B cell (primary cell): Measurements from ENCODE around the gene ASIC4. TPM values are rescaled to one million over a fixed set of nuclear protein-coding genes. Genes with fewer than 3 reads are reported as not detected.

Experiments
- ATAC-seq: fragments of 200-7000 bp; cut with Tn5 transposase; one replicate; pipeline ENCODE4 v1.10.0; 2021; ENCODE audit warnings: low read depth, mild to moderate bottlenecking, moderate number of reproducible peaks, moderate library complexity
- CTCF ChIA-PET: fragments of 350-600 bp; sonication (Branson Sonifier 250); formaldehyde crosslinking; loops from one replicate; lab custom pipeline; 2021; ENCODE audit warnings: antibody characterized with exemption, inconsistent platforms; lab: Charles Lee
- POLR2A ChIA-PET: fragments of 350-600 bp; sonication (Branson Sonifier 250); formaldehyde crosslinking; loops from one replicate; lab custom pipeline; 2021; ENCODE audit warnings: antibody characterized with exemption; lab: Charles Lee
- DNase-seq: peaks from one replicate; pipeline ENCODE4 v3.0.0; 2013
- H2AFZ ChIP-seq: 2 replicates; pipeline ENCODE4 v1.6.1; 2012; ENCODE audit warnings: mild to moderate bottlenecking, low read depth, low read length; ENCODE audit not compliant: insufficient read depth, poor library complexity, severe bottlenecking
- H3K27ac ChIP-seq, 2 donors: 1 replicate in 1 of 2; 2 replicates in 1 of 2; pipeline ENCODE4 v1.5.1; 2012 to 2013; ENCODE audit warnings: low read length in 2 of 2, mild to moderate bottlenecking in 2 of 2, moderate library complexity in 1 of 2
- H3K27me3 ChIP-seq, 4 experiments: fragments of 200-600 bp in 1 of 4; sonication (generic) in 1 of 4; replicated peaks in 1 of 4; 1 replicate in 2 of 4; 2 replicates in 2 of 4; pipeline versions ENCODE4 v1.6.1 to v1.7.0; 2013 to 2016; ENCODE audit warnings: low read length in 3 of 4, mild to moderate bottlenecking in 2 of 4, mixed read lengths in 1 of 4, moderate library complexity in 1 of 4; ENCODE audit not compliant: insufficient read depth in 4 of 4, control insufficient read depth in 3 of 4; ENCODE audit errors: control extremely low read depth in 1 of 4
- H3K36me3 ChIP-seq, 2 experiments: replicated peaks in 1 of 2; 1 replicate in 1 of 2; 2 replicates in 1 of 2; pipeline versions ENCODE4 v1.6.1 to v1.7.1; 2013; ENCODE audit warnings: low read length in 1 of 2; ENCODE audit not compliant: insufficient read depth in 2 of 2, control insufficient read depth in 1 of 2; ENCODE audit errors: control extremely low read depth in 1 of 2, extremely low read depth in 1 of 2
- H3K4me1 ChIP-seq, 2 donors: fragments of 200-600 bp in 1 of 2; sonication (generic) in 1 of 2; 1 replicate in 1 of 2; 2 replicates in 1 of 2; pipeline versions ENCODE4 v1.5.1 to v1.6.1; 2013 to 2017; ENCODE audit warnings: low read length in 2 of 2; ENCODE audit not compliant: control insufficient read depth in 2 of 2, insufficient read depth in 2 of 2
- H3K4me2 ChIP-seq: replicated peaks from 2 replicates; pipeline ENCODE3; 2012; ENCODE audit warnings: mild to moderate bottlenecking, low read depth, low read length; ENCODE audit not compliant: poor library complexity, severe bottlenecking
- H3K4me3 ChIP-seq, 5 experiments: fragments of 200-600 bp in 1 of 5; sonication (generic) in 1 of 5; 1 replicate in 3 of 5; 2 replicates in 2 of 5; pipeline versions ENCODE4 v1.5.1 to v1.7.0; 2011 to 2016; ENCODE audit warnings: low read length in 4 of 5, mild to moderate bottlenecking in 4 of 5, low read depth in 2 of 5, control low read depth in 1 of 5, moderate library complexity in 1 of 5; ENCODE audit not compliant: insufficient read depth in 1 of 5; ENCODE audit errors: control extremely low read depth in 1 of 5, extremely low read depth in 1 of 5
- H3K79me2 ChIP-seq: fragments of 200-600 bp; sonication (generic); one replicate; pipeline ENCODE4 v1.6.0; 2016; ENCODE audit warnings: low read length; ENCODE audit not compliant: control insufficient read depth, insufficient read depth
- H3K9ac ChIP-seq: fragments of 200-600 bp; sonication (generic); 2 replicates; pipeline ENCODE4 v1.6.1; 2017; ENCODE audit warnings: mild to moderate bottlenecking, low read length, moderate library complexity
- H3K9me3 ChIP-seq, 3 donors: one replicate each; pipeline versions ENCODE4 v1.6.1 to v1.7.1; 2013; ENCODE audit warnings: low read length in 2 of 3; ENCODE audit not compliant: control insufficient read depth in 2 of 3, insufficient read depth in 1 of 3; ENCODE audit errors: control extremely low read depth in 1 of 3
- H4K20me1 ChIP-seq: 2 replicates; pipeline ENCODE4 v1.6.0; 2012; ENCODE audit warnings: mild to moderate bottlenecking, low read length; ENCODE audit not compliant: insufficient read depth, control insufficient read depth, poor library complexity, severe bottlenecking
- H3K27ac Mint-ChIP-seq: one replicate; pipeline ENCODE4 v1.8.0; 2021; ENCODE audit warnings: mixed read lengths
- H3K27me3 Mint-ChIP-seq: one replicate; pipeline ENCODE4 v1.8.0; 2021; ENCODE audit warnings: mixed read lengths
- H3K4me1 Mint-ChIP-seq: one replicate; pipeline ENCODE4 v1.8.0; 2021; ENCODE audit warnings: mixed read lengths
- H3K4me3 Mint-ChIP-seq: one replicate; pipeline ENCODE4 v1.8.0; 2021; ENCODE audit warnings: mixed read lengths
- H3K9me3 Mint-ChIP-seq: one replicate; pipeline ENCODE4 v1.8.0; 2022; ENCODE audit warnings: mixed read lengths; ENCODE audit not compliant: insufficient read depth
- EZH2 ChIP-seq: IDR thresholded peaks from 2 replicates; pipeline ENCODE4 v1.6.1; 2012; ENCODE audit warnings: borderline replicate concordance, low read depth, mild to moderate bottlenecking, moderate library complexity, low read length; ENCODE audit not compliant: insufficient read depth, poor library complexity, severe bottlenecking
- WGBS: methylation state at CpG from one replicate; pipeline ENCODE4 v1.1.5; 2013; ENCODE audit warnings: missing lambda C conversion rate; ENCODE audit not compliant: insufficient coverage; 5-methylcytosine and 5-hydroxymethylcytosine counted together
- intact Hi-C: fragments of 100-400 bp; cut with micrococcal nuclease; formaldehyde crosslinking; loops from one replicate; pipeline ENCODE4 v1.10.0; 2022
- polyA plus RNA-seq: library from polyadenylated mRNA; depleted of rRNA; stranded (reverse); fragments of >200 nt; gene quantifications from 2 replicates; pipeline ENCODE4 v1.2.3, GENCODE V29; 2012
- total RNA-seq, 2 donors: library from RNA; stranded (reverse); fragments of 120-200 nt in 1 of 2; gene quantifications; 1 replicate in 1 of 2; 2 replicates in 1 of 2; pipeline versions ENCODE4 v1.2.3 to v1.2.4, GENCODE V29; 2013 to 2022
- TF ChIP-seq, protein P1 (sequence below): fragments of 200-600 bp; IDR thresholded peaks from one replicate; pipeline ENCODE4 v1.8.0; 2022; ENCODE audit warnings: antibody characterized with exemption, mild to moderate bottlenecking

The ASIC4 gene
- total and polyA plus RNA-seq, 2 donors (not counting 1 experiment from before 2014, with no cell fraction given) = not detected

DNA sequence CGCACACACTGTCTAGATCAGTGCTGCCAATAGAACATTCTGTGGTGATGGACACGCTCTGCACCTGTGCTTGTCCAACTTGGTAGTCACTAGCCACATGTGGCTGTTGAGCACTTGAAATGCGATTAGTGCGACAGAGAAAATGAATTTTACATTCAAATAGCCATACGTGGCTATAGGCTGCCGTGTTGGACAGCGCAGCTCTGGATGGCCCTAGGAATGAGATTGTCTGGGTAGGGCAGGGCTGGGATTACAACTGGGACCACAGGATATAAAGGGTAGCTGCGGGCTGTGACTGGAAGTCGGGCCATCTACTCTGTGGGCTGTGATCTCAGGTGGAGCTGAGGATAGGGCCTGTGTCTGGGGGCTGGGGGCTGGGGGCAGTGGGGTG is 5.2 kb downstream of the ASIC4 start:
- ChIA-PET CTCF (interaction anchor here (1.1 to 1.7 kb wide), 4 partner anchors 10 to 12 kb away, joined by 4 to 8 read pairs (median 4); no protein-coding TSS in a partner anchor), POLR2A (interaction anchor here (1.1 kb wide), 1 partner anchor 11 kb away, joined by 3 read pairs; no protein-coding TSS in a partner anchor)
- Histone ChIP-seq H4K20me1 (no peaks in the 10 kb centered on the region), H3K27ac (no peak overlapping the region), H3K9ac (no peak overlapping the region), H2AFZ (no peak overlapping the region), H3K27me3 (peaks cover 1 to 83% (median 30%) of the 10 kb centered on the region in 4 experiments), H3K9me3 (peaks cover 0 to 8% (median 0%) of the 10 kb centered on the region in 3 donors), H3K4me2 (no peak overlapping the region), H3K4me1 (peaks cover 10 to 17% of the 10 kb centered on the region in 2 donors), H3K36me3 (no peaks in the 10 kb centered on the region), H3K79me2 (no peaks in the 10 kb centered on the region), H3K4me3 (no peak overlapping the region)
- ATAC-seq (no peak), DNase-seq (no peak)
- intact Hi-C loops = no loop called here
- TF ChIP-seq, protein P1, sequence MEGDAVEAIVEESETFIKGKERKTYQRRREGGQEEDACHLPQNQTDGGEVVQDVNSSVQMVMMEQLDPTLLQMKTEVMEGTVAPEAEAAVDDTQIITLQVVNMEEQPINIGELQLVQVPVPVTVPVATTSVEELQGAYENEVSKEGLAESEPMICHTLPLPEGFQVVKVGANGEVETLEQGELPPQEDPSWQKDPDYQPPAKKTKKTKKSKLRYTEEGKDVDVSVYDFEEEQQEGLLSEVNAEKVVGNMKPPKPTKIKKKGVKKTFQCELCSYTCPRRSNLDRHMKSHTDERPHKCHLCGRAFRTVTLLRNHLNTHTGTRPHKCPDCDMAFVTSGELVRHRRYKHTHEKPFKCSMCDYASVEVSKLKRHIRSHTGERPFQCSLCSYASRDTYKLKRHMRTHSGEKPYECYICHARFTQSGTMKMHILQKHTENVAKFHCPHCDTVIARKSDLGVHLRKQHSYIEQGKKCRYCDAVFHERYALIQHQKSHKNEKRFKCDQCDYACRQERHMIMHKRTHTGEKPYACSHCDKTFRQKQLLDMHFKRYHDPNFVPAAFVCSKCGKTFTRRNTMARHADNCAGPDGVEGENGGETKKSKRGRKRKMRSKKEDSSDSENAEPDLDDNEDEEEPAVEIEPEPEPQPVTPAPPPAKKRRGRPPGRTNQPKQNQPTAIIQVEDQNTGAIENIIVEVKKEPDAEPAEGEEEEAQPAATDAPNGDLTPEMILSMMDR = no peak
- no peak for TF ChIP-seq EZH2
- peaks cover 69% of the 10 kb centered on the region for H3K27me3 Mint-ChIP-seq
- no peaks in the 10 kb centered on the region for H3K9me3 Mint-ChIP-seq
- H3K4me1 Mint-ChIP-seq = peaks cover 14% of the 10 kb centered on the region
- WGBS = 95% methylated on average over 8 of the region's 9 CpGs
- no peak overlapping the region for H3K4me3 Mint-ChIP-seq
- no peak overlapping the region for H3K27ac Mint-ChIP-seq

DNA sequence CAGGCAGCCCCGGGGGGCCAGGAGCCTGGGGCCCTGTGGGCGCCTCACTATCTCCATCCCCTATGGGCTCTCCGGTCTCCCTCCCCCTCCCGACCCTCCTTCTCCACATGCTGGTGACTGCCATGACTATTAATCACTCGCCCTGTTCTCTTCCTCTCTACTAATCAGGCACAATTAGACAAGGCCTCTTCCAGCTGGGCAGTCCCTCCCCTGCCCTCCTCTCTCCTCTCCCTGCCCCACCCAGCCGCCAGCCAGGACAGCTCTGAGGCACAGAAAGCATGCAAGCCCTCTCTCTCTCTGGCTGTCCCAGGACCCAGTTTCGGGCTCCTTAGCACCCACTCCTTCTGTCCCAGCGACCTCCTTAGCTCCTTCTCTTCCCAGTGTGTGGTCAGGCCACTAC is 5.8 kb downstream of the ASIC4 start:
- Histone ChIP-seq H4K20me1 (no peaks in the 10 kb centered on the region), H3K36me3 (no peaks in the 10 kb centered on the region), H3K9me3 (peaks cover 0 to 8% (median 0%) of the 10 kb centered on the region in 3 donors), H3K79me2 (no peaks in the 10 kb centered on the region), H3K27me3 (peaks cover 1 to 83% (median 33%) of the 10 kb centered on the region in 4 experiments), H3K4me1 (peaks cover 10 to 17% of the 10 kb centered on the region in 2 donors), H3K27ac (no peak overlapping the region), H3K4me3 (no peak overlapping the region), H2AFZ (no peak overlapping the region), H3K9ac (no peak overlapping the region), H3K4me2 (no peak overlapping the region)
- Mint-ChIP-seq H3K4me3 (no peak overlapping the region), H3K27ac (no peak overlapping the region), H3K9me3 (no peaks in the 10 kb centered on the region), H3K27me3 (peaks cover 73% of the 10 kb centered on the region), H3K4me1 (peaks cover 14% of the 10 kb centered on the region)
- DNase-seq = no peak
- WGBS = 71% methylated on average over 8 of the region's 8 CpGs
- ChIA-PET POLR2A (interaction anchor here (1.1 kb wide), 1 partner anchor 11 kb away, joined by 3 read pairs; no protein-coding TSS in a partner anchor), CTCF (interaction anchor here (1.1 to 1.7 kb wide), 6 partner anchors 9 to 22 kb away, joined by 4 to 8 read pairs (median 4); partner anchors contain the start of gene GMPPA)
- no peak for TF ChIP-seq EZH2
- no peak for ATAC-seq
- intact Hi-C loops = no loop called here
